ENCODE measurements around the gene PELI1.

DNA sequence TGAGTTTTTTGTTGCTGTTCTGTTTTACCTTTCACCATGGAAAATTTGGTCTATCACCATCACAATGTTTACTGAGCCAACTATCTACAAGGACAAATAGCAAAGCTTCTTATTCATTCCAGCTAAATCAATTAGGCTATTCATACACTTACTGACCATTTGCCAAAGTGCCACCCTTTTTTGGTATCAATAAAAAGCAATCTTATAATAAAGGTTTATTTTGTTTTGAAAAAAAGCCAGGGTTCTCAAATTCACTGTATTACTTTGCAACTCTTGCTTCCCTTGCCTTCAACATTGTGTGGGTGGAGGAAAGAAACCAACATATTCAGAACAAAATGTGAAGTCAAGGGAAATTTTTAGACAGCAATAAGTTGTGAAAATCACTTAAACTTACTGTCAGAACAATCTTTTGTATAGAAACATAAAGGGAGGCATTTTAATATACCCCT, 15.3 kb downstream of the PELI1 start:
- TF ChIP-seq SP1 (IDR thresholded peaks at IDR 0.05) (no peak), FOXM1 (IDR thresholded peaks at IDR 0.05; ENCODE audit: borderline replicate concordance) (no peak), BHLHE40 (IDR thresholded peaks at IDR 0.05; ENCODE audit: borderline replicate concordance) (no peak), LEF1 (IDR thresholded peaks at IDR 0.05; ENCODE audit: borderline replicate concordance) (no peak), ARNT (IDR thresholded peaks at IDR 0.05) (no peak), FOXA1 (IDR thresholded peaks at IDR 0.05) (no peak), SUZ12 (IDR thresholded peaks at IDR 0.05) (no peak)

All from HEK293T (cell line).